LNCaP clone FGC (cell line): ENCODE measurements around the gene CORO6.
"Not testable (repeated sequence)": the region's sequence is repeated elsewhere in the genome, so short reads cannot be mapped to it uniquely, and the experiment has no call there.

Experiments
- DNase-seq: peaks from one replicate; pipeline ENCODE4 v3.0.0-alpha.2; 2011; ENCODE audit warnings: low read depth
- H3K4me3 ChIP-seq: 2 replicates; pipeline ENCODE4 v1.5.1; 2011; ENCODE audit warnings: mild to moderate bottlenecking, low read depth, low read length, control low read depth
- TF ChIP-seq, protein P1 (sequence below): IDR thresholded peaks from 2 replicates; pipeline ENCODE4 v1.5.1; 2012; ENCODE audit warnings: mild to moderate bottlenecking; ENCODE audit not compliant: control insufficient read depth, insufficient read depth; ENCODE audit errors: extremely low read depth

CORO6 gene

DNA sequence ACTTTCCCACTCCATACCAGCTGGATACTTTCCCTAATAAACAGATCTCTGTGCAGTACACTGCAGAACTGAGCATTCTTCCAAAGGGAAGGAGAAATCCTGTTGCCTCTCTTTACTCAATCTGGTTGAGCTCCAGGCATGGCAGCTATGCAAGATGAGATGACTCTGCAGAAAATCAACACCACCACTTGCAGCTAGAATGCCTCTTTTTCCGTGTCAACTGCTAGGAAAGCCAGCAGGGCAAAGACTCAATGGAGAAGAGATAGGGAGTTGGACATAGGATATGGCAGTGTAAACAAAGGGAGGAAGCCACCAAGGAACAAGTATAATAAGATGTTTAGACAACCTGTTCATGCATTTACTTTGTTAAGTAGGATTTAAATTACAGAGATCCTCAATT is 40.4 kb upstream of the CORO6 start:
- no peak for DNase-seq
- H3K4me3 ChIP-seq = no peak overlapping the region
- TF ChIP-seq, protein P1, sequence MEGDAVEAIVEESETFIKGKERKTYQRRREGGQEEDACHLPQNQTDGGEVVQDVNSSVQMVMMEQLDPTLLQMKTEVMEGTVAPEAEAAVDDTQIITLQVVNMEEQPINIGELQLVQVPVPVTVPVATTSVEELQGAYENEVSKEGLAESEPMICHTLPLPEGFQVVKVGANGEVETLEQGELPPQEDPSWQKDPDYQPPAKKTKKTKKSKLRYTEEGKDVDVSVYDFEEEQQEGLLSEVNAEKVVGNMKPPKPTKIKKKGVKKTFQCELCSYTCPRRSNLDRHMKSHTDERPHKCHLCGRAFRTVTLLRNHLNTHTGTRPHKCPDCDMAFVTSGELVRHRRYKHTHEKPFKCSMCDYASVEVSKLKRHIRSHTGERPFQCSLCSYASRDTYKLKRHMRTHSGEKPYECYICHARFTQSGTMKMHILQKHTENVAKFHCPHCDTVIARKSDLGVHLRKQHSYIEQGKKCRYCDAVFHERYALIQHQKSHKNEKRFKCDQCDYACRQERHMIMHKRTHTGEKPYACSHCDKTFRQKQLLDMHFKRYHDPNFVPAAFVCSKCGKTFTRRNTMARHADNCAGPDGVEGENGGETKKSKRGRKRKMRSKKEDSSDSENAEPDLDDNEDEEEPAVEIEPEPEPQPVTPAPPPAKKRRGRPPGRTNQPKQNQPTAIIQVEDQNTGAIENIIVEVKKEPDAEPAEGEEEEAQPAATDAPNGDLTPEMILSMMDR = no peak

DNA sequence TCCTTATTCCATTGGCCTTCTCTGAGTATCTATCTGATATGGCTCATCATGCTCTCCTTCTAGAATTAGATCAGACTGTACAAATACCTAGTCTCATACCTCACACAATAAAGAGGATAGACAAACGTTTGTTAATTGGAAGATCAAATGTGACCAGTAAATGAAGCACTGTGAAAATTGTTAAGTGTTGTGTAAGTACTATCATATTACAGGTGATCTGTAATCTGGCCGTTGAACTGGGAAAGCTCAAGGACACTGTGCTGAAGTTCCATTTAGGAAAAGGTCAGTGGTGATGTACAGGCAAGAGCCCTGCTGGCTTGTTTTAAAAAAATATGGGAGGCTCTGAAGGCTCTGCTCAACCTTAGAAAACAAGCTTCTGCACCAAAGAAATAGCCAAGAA is 38.5 kb upstream of the CORO6 start:
- no peak overlapping the region for H3K4me3 ChIP-seq
- TF ChIP-seq, protein P1 = no peak
- DNase-seq = no peak

DNA sequence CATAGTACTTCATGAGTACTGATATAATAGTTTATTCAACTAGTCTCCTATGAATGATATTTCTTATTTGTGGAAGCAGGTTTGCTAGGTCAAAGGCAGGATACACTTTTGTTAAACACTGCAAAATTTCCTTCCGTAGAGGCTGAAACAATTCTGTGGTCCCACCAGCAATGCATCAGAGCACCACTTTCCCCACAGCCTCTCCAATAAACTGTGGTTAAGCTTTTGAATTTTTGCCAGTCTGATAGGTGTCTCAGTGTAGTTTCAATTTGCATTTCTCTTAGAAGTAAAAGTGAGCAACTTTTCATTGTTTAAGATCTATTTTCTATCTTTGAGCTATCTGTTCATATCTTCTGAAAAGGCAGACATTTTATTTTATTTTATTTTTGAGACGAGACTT is 36.4 kb upstream of the CORO6 start:
- H3K4me3 ChIP-seq = no peak overlapping the region
- no peak for DNase-seq
- TF ChIP-seq, protein P1 = no peak

DNA sequence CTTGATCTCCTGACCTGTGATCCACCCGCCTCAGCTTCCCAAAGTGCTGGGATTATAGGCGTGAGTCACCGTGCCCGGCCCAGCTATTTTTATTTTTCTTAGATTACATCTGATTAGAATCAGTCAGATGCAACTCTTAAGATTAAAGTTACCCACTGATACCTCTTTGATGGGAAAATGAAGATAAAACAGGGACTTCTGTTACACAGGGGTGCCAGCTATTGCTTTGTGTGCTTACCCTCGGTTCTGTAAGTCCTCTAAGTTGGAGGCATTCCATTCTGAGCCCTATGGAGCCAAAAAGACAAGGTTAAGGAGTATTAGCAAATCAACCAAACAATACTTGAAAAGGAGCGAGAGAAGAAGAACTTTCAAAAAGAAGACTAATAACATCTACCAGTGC is 32.6 kb upstream of the CORO6 start:
- no peak for DNase-seq
- TF ChIP-seq, protein P1 = no peak
- H3K4me3 ChIP-seq = no peak overlapping the region

GRCh38 chr17:29653995-29654714 is 31.4 kb upstream of the CORO6 start:
- TF ChIP-seq, protein P1 = no peak
- no peak overlapping the region for H3K4me3 ChIP-seq
- DNase-seq = no peak

- H3K4me3 ChIP-seq = no peak overlapping the region
- TF ChIP-seq, protein P1 = no peak
- no peak for DNase-seq
Observed at GRCh38 chr17:29652976-29653375, 30.3 kb upstream of the CORO6 start.

DNA sequence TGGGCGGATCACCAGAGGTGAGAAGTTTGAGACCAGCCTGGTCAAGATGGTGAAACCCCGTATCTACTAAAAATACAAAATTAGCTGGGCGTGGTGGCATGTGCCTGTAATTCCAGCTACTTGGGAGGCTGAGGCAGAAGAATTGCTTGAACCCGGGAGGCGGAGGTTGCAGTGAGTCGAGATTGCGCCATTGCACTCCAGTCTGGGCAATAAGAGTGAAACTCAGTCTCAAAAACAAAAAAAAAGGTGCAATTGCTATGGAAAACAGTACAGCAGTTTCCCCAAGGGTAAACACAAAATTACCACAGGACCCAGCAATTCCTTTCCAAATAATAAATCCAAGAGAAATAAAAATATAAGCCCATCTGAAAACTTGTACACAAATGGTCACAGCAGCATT is 29.2 kb upstream of the CORO6 start:
- H3K4me3 ChIP-seq, DNase-seq: not testable (repeated sequence)
